Tibial nerve (tissue), 4 donors: ENCODE results near the gene GPR25.

Experiments
- CTCF ChIP-seq, 5 experiments: fragments of 200-600 bp in 3 of 5; fragments of 450-650 bp in 2 of 5; sonication (generic) in 3 of 5; IDR thresholded peaks; one replicate each; pipeline ENCODE4 v1.5.1; 2016 to 2019; ENCODE audit warnings: antibody characterized with exemption in 5 of 5, mild to moderate bottlenecking in 3 of 5, moderate library complexity in 2 of 5
- EP300 ChIP-seq, 2 donors: sonication (generic); formaldehyde crosslinking; IDR thresholded peaks; one replicate each; pipeline ENCODE4 v1.6.1; 2017; ENCODE audit warnings: antibody characterized with exemption in 2 of 2, mild to moderate bottlenecking in 1 of 2
- POLR2A ChIP-seq, 2 donors: fragments of 450-650 bp; IDR thresholded peaks; one replicate each; pipeline ENCODE4 v1.6.1; 2017; ENCODE audit warnings: antibody characterized with exemption in 2 of 2, mild to moderate bottlenecking in 2 of 2, moderate library complexity in 2 of 2

GRCh38 chr1:200901350-200901749 is 28.6 kb downstream of the GPR25 start:
- TF ChIP-seq CTCF (IDR thresholded peaks at IDR 0.05) (no peak), POLR2A (IDR thresholded peaks at IDR 0.05) (no peak), EP300 (IDR thresholded peaks at IDR 0.05) (no peak)
